DMS53 (cell line): ENCODE data around the gene SULT2B1.
"Not testable (repeated sequence)": the region's sequence is repeated elsewhere in the genome, so short reads cannot be mapped to it uniquely, and the experiment has no call there.

Source experiments
- DNase-seq: peaks from one replicate; lab custom pipeline; 2025; lab: John Stamatoyannopoulos, UW

Gene SULT2B1

GRCh38 chr19:48558018-48558684, 6.2 kb downstream of the SULT2B1 start:
- DNase-seq: no peak

DNA sequence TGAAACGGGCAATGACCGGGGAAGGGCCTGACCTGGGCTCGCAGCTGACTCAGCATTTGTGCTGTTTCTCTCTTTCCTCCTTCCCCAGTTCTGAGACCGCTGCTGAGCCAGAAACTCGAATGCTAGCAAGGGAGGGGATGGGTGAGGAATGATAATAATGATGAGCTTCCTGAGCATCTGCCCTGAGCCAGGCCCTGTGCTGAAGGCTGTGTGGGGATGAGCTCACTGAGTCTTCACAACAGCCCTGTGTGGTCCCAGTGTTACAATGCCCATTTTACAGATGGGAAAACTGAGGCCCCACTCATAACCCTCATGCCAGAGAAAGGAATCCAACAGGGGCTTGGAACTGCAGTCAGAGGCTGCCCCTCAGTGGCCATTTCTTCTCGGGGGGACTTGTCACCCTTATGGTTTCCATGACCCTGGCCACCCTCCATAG, 8.1 kb downstream of the SULT2B1 start:
- DNase-seq: peak; percentile 32

GRCh38 chr19:48561412-48561811, 9.4 kb downstream of the SULT2B1 start:
- no peak for DNase-seq

DNA sequence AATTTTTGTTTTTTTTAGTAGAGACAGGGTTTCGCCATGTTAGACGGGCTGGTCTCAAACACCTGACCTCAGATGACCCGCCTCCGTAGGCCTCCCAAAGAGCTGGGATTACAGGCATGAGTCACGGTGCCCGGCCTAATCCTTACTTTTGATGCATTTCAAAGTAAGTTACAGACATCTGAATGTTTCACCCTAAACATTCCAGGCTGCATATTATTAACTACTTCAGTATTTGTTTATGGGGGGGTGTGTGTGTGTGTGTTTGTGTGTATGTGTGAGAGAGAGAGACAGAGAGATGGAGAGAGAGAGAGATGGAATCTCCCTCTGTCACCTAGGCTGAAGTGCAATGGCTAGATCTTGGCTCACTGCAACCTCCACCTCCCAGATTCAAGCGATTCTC, 13.1 kb downstream of the SULT2B1 start:
- DNase-seq: no peak

- peak; percentile 96 for DNase-seq
Measured at GRCh38 chr19:48568345-48568886, 16.4 kb downstream of the SULT2B1 start.

GRCh38 chr19:48569814-48570213, 17.8 kb downstream of the SULT2B1 start:
- peak; percentile 25 for DNase-seq

DNA sequence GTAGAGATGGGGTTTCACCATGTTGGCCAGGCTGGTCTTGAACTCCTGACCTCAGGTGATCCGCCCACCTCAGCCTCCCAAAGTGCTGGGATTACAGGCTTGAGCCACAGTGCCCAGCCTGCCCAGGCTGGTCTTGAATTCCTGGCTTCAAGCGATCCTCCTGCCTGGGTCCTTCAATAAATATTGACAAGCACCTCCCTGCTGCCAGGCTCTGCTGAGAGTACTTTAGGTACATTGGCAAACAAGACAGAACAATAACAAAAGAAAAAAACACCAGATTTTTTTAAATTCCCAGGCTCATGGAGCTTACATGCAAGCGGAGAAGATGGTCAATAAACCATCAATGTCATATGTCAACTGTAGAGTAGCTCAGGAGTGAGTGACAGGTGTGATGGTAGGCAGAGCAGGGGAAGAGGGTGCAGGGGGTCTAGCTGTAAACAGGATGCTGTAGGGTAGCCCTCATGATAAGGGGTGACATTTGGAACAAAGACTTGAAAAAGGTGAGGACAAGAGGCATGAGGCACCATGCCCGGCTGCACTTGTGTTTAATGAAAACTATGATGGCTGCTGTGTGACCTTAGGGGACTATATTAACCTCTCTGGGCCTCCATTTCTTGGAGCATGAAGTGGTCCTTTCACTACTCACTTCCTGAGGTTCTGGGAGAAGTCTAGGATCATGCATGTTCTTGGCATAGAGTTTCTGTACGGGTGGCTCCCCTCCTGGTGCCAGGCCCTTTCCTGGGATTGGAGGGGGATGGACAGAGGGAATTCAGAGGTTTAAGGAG, 19.6 kb downstream of the SULT2B1 start:
- DNase-seq: peak; percentile 97

GRCh38 chr19:48573163-48573505, 21.2 kb downstream of the SULT2B1 start:
- peak; percentile 38 for DNase-seq

DNA sequence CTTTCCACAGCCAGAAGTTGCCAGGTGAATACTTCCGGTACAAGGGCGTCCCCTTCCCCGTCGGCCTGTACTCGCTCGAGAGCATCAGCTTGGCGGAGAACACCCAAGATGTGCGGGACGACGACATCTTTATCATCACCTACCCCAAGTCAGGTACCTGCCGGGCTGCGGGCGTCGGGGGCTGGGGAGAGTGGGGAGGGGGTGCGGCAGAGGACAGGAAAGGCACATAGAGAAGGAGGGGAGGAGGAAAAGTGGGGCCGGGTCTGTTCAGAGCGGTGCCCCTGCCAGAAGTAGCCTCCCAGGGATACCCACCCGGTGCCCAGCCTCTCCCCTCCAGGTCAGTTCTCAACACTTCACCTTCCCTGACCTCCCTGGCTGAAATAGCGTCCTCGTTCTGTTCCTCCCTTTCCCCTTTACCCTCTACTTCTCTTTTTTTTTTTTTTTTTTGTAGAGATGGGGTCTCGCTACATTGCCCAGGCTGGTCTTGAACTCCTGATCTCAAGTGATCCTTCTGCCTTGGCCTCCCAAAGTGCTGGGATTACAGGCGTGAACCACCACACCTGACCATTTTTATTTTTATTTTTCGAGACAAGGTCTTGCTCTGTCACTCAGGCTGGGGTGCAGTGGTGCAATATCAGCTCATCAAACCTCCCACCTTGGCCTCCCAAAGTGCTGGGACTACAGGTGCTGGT, 24.1 kb downstream of the SULT2B1 start:
- DNase-seq: no peak

DNA sequence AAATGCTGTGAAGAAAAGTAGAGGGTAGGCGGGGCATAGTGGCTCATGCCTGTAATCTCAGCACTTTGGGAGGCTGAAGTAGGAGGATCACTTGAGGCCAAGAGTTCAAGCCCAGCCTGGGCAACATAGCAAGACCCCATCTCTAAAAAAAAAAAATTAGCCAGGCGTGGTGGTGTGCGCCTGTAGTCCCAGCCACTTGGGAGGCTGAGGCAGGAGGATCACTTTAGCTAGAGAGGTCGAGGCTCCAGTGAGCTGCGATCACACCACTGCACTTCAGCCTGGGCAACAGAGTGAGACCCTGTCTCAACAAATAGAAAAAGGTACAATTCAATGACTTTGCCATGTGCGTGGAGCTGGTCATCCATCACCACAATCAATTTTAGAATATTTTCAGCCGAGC, 25.9 kb downstream of the SULT2B1 start:
- DNase-seq: not testable (repeated sequence)

DNA sequence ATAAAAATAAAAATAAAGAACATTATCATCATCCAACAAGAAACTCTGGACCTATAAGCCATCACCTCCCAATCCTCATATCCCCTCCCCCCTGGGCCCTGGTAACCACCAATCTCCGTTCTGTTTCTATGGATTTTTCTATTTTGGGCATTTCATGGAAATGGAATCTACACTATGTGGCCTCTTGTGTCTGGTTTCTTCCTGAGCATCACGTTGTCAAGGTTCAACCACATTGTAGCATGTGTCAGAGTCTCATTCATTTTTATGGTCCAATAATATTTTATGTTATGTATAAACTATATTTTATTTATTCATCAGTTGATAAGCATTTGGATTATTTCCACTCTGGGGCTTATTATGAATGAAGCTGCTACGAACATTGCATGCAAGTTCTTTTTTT, 26.9 kb downstream of the SULT2B1 start:
- DNase-seq: no peak

- DNase-seq: no peak
Measured at GRCh38 chr19:48582168-48582567, 30.2 kb downstream of the SULT2B1 start.

- DNase-seq: no peak
Measured at GRCh38 chr19:48587387-48587786, 35.4 kb downstream of the SULT2B1 start.

DNA sequence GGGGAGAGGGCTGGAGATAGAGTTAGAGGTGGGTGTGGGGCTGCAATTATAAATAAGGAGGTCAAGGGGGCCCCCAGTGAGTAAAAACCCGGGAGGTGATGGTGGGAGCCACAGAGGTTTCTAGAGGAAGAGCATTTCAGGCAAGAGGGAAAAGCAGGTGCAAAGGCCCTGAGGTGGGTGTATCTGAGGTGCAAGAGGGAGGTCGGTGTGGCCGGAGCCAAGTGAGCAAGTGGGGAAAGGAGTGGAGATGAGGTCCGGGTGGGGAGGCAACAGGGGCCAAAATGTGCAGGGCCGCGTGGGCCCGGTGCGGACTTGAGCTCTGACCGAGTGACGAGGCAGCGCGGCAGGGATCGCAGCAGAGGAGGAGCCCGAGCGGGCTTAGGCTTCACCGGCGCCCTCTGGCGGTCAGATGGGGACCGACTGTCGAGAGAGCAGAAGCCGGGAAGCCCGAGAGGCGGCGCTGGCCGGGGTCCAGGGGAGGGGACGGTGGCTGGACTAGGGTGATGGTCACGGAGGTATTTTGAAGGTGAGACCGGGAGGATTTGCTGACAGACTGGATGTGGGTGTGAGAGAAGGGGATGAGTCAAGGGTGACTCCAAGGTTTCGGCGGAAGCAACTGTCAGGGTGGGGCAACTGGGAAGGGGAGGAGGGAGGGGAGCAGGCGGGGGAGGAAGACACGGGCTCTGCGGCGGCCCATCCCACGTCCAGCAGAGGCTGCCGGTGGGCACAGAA, 36.9 kb downstream of the SULT2B1 start:
- peak; percentile 96 for DNase-seq

- peak; percentile 38 for DNase-seq
Measured at GRCh38 chr19:48591021-48591420, 39.0 kb downstream of the SULT2B1 start.

DNA sequence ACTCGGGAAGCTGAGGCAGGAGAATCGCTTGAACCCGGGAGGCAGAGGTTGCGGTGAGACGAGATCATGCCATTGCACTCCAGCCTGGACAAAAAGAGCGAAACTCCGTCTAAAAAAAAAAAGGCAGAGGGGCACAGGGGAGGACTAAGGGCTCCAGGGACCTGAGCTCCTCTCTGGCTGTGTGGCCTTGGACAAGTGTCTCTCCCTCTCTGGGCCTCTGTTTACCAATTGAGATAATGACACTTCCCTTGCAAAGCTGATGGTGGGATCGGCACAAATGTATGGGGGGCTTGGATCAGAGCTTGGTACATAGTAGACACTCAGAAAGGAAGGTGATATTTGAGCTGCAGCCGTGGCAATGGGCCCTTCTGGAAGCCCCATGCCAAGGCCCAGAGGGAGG, 43.2 kb downstream of the SULT2B1 start:
- DNase-seq: no peak

- DNase-seq: no peak
Measured at GRCh38 chr19:48595833-48596232, 43.9 kb downstream of the SULT2B1 start.

DNA sequence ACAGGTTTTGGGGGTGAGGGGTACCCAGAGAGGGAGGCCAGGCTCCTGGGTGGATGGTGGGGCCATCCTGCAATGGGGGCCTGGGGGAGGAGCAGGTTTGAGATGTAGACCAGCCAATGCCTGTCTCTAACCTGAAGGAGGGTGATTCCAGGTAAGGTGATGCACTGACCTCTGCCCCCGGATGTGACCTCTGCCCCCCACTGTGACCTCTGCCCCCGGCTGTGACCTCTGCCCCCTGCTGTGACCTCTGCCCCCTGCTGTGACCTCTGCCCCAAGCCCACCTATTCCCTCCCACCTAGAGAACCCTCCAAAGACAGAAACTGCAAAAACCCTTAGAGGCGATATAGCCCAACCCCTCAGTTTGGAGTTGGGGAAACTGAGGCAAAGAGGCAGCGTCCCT, 44.3 kb downstream of the SULT2B1 start:
- no peak for DNase-seq

GRCh38 chr19:48596679-48597465, 44.9 kb downstream of the SULT2B1 start:
- peak; percentile 46 for DNase-seq

DNA sequence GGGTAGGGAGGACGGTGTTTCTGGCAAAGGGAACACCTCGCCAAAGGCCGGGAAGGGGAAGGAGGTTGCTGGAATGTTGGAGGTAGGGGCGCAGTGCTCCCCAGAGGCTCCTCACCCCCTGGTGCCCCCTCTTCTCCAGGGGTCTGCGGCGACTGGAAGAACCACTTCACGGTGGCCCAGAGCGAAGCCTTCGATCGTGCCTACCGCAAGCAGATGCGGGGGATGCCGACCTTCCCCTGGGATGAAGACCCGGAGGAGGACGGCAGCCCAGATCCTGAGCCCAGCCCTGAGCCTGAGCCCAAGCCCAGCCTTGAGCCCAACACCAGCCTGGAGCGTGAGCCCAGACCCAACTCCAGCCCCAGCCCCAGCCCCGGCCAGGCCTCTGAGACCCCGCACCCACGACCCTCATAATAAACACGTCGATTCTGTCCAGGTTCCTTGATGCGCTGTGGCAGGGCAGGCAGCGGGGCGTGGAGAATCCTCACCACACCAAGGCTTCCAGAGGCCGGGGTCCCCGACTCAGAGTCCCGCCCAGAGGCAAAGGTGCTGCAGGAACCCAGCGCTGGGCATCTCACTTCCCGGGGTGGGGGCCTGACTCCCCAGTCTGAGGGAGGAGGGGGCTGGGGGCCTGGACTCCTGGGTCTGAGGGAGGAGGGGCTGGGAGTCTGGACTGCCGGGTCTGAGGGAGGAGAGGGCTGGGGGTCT, 47.2 kb downstream of the SULT2B1 start:
- DNase-seq: no peak
